PC-9 (cell line): ENCODE measurements around the gene AHDC1.

Source experiments
- CTCF ChIP-seq: fragments of 200-600 bp; sonication (generic); conservative IDR thresholded peaks from 2 replicates; pipeline ENCODE4 v1.6.1; 2017; ENCODE audit warnings: mixed run types, antibody characterized with exemption, mild to moderate bottlenecking, moderate library complexity
- EZH2 ChIP-seq: fragments of 200-600 bp; sonication (generic); IDR thresholded peaks from 2 replicates; pipeline ENCODE4 v1.8.0; 2017; ENCODE audit warnings: antibody characterized with exemption, low read depth

- TF ChIP-seq EZH2 (no peak), CTCF (no peak)
Observed at GRCh38 chr1:27598295-27598687, 5.7 kb downstream of the AHDC1 start.
